OCI-LY7 (cell line): ENCODE results near the gene NDUFS6. TPM values are rescaled to one million over a fixed set of nuclear protein-coding genes. Genes with fewer than 3 reads are reported as not detected.

Experiments
- BruUV-seq: library from RNA; stranded (reverse); fragments of 400-500 nt; replicated peaks from 2 replicates; lab custom pipeline; 2021; lab: Mats Ljungman, UMichigan
- CTCF ChIA-PET: fragments of 300-600 bp; sonication (Branson Sonifier 250); formaldehyde crosslinking; loops from one replicate; lab custom pipeline; 2022; ENCODE audit warnings: antibody characterized with exemption; ENCODE audit not compliant: unreplicated experiment; lab: Charles Lee
- POLR2A ChIA-PET: fragments of 300-600 bp; sonication (Branson Sonifier 250); formaldehyde crosslinking; loops from one replicate; lab custom pipeline; 2022; ENCODE audit warnings: antibody characterized with exemption; lab: Charles Lee
- DNase-seq: peaks from one replicate; pipeline ENCODE4 v3.0.0-alpha.2; 2015; ENCODE audit warnings: low spot score
- H2AFZ ChIP-seq: fragments of 200-600 bp; sonication (generic), shearing (Covaris generic); 2 replicates; pipeline ENCODE4 v1.6.1; 2014; ENCODE audit warnings: mild to moderate bottlenecking, antibody characterized with exemption, low read length, moderate library complexity
- H3K27ac ChIP-seq: fragments of 200-600 bp; sonication (generic); 2 replicates; pipeline ENCODE4 v1.5.1; 2014; ENCODE audit warnings: mixed run types, low read depth, mild to moderate bottlenecking, moderate library complexity, low read length, inconsistent platforms; ENCODE audit not compliant: poor library complexity, severe bottlenecking
- H3K36me3 ChIP-seq: fragments of 200-600 bp; sonication (generic); 2 replicates; pipeline ENCODE4 v1.6.1; 2014; ENCODE audit warnings: mild to moderate bottlenecking, antibody characterized with exemption, low read length, moderate library complexity, mixed read lengths; ENCODE audit not compliant: insufficient read depth
- H3K4me1 ChIP-seq: fragments of 200-600 bp; sonication (generic); 2 replicates; pipeline ENCODE4 v1.5.1; 2014; ENCODE audit warnings: mild to moderate bottlenecking, low read length; ENCODE audit not compliant: insufficient read depth, poor library complexity, severe bottlenecking
- H3K4me2 ChIP-seq: fragments of 200-600 bp; sonication (generic); 2 replicates; pipeline ENCODE4 v1.6.1; 2014; ENCODE audit warnings: mild to moderate bottlenecking, low read length
- H3K4me3 ChIP-seq: fragments of 200-600 bp; sonication (generic); 2 replicates; pipeline ENCODE4 v1.5.1; 2014; ENCODE audit warnings: mild to moderate bottlenecking, low read depth, low read length; ENCODE audit not compliant: poor library complexity, severe bottlenecking
- H3K79me2 ChIP-seq: fragments of 200-600 bp; sonication (generic); 2 replicates; pipeline ENCODE4 v1.6.1; 2016; ENCODE audit warnings: low read depth, mild to moderate bottlenecking, low read length, moderate library complexity, mixed read lengths; ENCODE audit not compliant: insufficient read depth
- H3K9me2 ChIP-seq: fragments of 200-600 bp; sonication (generic); 2 replicates; pipeline ENCODE4 v1.6.1; 2016; ENCODE audit warnings: mild to moderate bottlenecking, low read length, mixed read lengths; ENCODE audit not compliant: insufficient read depth
- H3K9me3 ChIP-seq: fragments of 200-600 bp; sonication (generic); 2 replicates; pipeline ENCODE4 v1.6.1; 2014; ENCODE audit warnings: mild to moderate bottlenecking, mixed run types, low read length, mixed read lengths
- H4K20me1 ChIP-seq: fragments of 200-600 bp; sonication (generic); 2 replicates; pipeline ENCODE4 v1.6.1; 2014; ENCODE audit warnings: mild to moderate bottlenecking, antibody characterized with exemption, low read length, moderate library complexity, mixed read lengths; ENCODE audit not compliant: insufficient read depth
- EZH2phosphoT487 ChIP-seq: fragments of 200-600 bp; sonication (generic); IDR thresholded peaks from 2 replicates; pipeline ENCODE4 v1.6.1; 2018; ENCODE audit warnings: low read depth, borderline replicate concordance, mild to moderate bottlenecking, mixed run types, antibody characterized with exemption, low read length, moderate library complexity, mixed read lengths
- intact Hi-C: fragments of 100-400 bp; cut with micrococcal nuclease; formaldehyde crosslinking; loops from one replicate; pipeline ENCODE4 v1.10.0; 2022; ENCODE audit not compliant: unreplicated experiment
- total RNA-seq, 2 experiments: library from RNA; depleted of rRNA in 1 of 2; stranded (reverse); fragments of >200 nt in 1 of 2; shearing (Covaris generic) in 1 of 2; gene quantifications; 2 replicates each; pipeline ENCODE4 v1.2.3, GENCODE V29; 2014 to 2022
- TF ChIP-seq, protein P1 (sequence below): fragments of 200-600 bp; sonication (generic); conservative IDR thresholded peaks from 2 replicates; pipeline ENCODE4 v1.5.1; 2014; ENCODE audit warnings: mild to moderate bottlenecking, antibody characterized with exemption, low read length, moderate library complexity, mixed read lengths

Gene NDUFS6
- total RNA-seq, 2 experiments from 2014 or later = 41.5 to 58.7 TPM

GRCh38 chr5:1838013-1838412, 36.8 kb downstream of the NDUFS6 start:
- Histone ChIP-seq H3K36me3 (no peaks in the 10 kb centered on the region), H2AFZ (no peak overlapping the region), H3K4me3 (no peak overlapping the region), H4K20me1 (no peaks in the 10 kb centered on the region), H3K9me2 (no peaks in the 10 kb centered on the region), H3K4me1 (no peaks in the 10 kb centered on the region), H3K79me2 (no peaks in the 10 kb centered on the region), H3K27ac (no peak overlapping the region), H3K4me2 (no peak overlapping the region), H3K9me3 (no peaks in the 10 kb centered on the region)
- TF ChIP-seq EZH2phosphoT487 = no peak
- TF ChIP-seq, protein P1, sequence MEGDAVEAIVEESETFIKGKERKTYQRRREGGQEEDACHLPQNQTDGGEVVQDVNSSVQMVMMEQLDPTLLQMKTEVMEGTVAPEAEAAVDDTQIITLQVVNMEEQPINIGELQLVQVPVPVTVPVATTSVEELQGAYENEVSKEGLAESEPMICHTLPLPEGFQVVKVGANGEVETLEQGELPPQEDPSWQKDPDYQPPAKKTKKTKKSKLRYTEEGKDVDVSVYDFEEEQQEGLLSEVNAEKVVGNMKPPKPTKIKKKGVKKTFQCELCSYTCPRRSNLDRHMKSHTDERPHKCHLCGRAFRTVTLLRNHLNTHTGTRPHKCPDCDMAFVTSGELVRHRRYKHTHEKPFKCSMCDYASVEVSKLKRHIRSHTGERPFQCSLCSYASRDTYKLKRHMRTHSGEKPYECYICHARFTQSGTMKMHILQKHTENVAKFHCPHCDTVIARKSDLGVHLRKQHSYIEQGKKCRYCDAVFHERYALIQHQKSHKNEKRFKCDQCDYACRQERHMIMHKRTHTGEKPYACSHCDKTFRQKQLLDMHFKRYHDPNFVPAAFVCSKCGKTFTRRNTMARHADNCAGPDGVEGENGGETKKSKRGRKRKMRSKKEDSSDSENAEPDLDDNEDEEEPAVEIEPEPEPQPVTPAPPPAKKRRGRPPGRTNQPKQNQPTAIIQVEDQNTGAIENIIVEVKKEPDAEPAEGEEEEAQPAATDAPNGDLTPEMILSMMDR = no peak
- no TSS peak for BruUV-seq
- no peak for DNase-seq
- intact Hi-C loops = no loop called here
- POLR2A ChIA-PET = no interaction called here
- CTCF ChIA-PET = no interaction called here

- CTCF ChIA-PET = no interaction called here
- no peaks in the 10 kb centered on the region for H4K20me1 ChIP-seq
- H3K4me3 ChIP-seq = no peak overlapping the region
- intact Hi-C loops = no loop called here
- no peaks in the 10 kb centered on the region for H3K4me1 ChIP-seq
- DNase-seq = no peak
- no TSS peak for BruUV-seq
- TF ChIP-seq, protein P1 = no peak
- TF ChIP-seq EZH2phosphoT487 = no peak
- no peak overlapping the region for H2AFZ ChIP-seq
- H3K79me2 ChIP-seq = no peaks in the 10 kb centered on the region
- POLR2A ChIA-PET = no interaction called here
- H3K9me2 ChIP-seq = no peaks in the 10 kb centered on the region
- no peaks in the 10 kb centered on the region for H3K36me3 ChIP-seq
- no peaks in the 10 kb centered on the region for H3K9me3 ChIP-seq
- no peak overlapping the region for H3K27ac ChIP-seq
- no peak overlapping the region for H3K4me2 ChIP-seq
Measured at GRCh38 chr5:1840071-1840547, 38.9 kb downstream of the NDUFS6 start.

DNA sequence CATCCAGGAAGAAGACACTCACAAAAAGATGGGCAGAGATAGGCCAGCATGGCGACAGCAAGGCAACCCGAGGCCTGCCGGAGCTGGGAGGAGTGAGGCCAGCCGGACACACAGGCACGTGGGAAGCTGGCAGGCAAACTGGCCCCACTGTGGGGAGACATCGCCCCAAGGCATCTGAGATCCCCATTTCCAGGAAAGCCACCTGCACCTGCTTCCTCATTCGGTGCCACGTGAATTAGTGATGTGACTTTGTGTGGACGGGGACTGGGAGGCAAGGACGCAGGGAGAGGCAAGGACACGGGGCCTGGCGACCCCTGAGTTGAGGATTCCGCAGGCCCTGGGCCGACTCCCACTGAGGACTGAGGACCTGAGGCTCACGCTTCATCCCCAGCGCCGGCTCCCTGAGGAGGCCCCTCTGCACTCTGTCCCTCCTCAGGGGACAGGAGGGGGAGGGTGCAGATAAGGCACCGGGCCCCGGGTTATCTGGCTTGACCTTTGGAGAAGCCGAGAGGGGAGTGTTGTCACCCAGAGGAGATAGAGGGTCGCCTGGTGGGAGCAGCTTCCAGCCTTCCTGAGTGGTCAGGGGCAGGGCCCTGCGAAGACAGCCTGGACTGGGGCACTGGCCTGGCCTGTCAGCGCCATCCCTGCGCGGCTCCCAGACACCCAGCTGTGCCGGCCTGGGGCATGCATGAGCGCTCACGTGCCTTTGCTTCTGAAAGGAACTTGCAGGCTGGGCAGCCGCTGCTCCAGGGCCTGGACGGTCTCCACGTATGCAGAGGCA, 39.7 kb downstream of the NDUFS6 start:
- Histone ChIP-seq H2AFZ (no peak overlapping the region), H3K27ac (no peak overlapping the region), H3K4me3 (no peak overlapping the region), H3K9me2 (no peaks in the 10 kb centered on the region), H3K9me3 (no peaks in the 10 kb centered on the region), H3K4me1 (no peaks in the 10 kb centered on the region), H3K36me3 (no peaks in the 10 kb centered on the region), H3K4me2 (no peak overlapping the region), H4K20me1 (no peaks in the 10 kb centered on the region), H3K79me2 (no peaks in the 10 kb centered on the region)
- ChIA-PET CTCF (no interaction called here), POLR2A (interaction anchor here (0.7 kb wide), 1 partner anchor 55 kb away, joined by 3 read pairs; no protein-coding TSS in a partner anchor)
- BruUV-seq = no TSS peak
- no peak for DNase-seq
- TF ChIP-seq, protein P1 = no peak
- TF ChIP-seq EZH2phosphoT487 = no peak
- intact Hi-C loops = no loop called here
